ENCODE results near the gene NKX3-2.

DNA sequence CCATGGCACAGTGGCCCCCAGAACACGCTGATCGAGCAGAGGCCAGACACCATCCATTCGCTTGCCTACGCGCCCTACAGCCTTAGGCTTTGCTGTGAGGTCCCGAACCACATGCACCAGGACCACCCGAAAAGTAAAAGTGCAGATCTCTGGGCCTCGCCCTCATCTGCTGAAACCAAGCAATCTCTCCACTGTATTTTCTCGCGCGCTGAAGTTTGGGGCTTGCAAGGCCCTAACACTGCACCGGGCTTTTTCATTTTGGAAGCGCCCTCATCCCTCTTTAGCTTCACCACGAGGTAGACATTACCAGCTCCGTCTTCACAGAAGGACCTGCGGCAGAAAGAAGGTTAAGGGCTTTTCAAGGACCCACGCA lies 21.2 kb downstream of the NKX3-2 start:
- no peak for TF ChIP-seq POLR2A (IDR thresholded peaks at IDR 0.05)
- TF ChIP-seq, protein P1, sequence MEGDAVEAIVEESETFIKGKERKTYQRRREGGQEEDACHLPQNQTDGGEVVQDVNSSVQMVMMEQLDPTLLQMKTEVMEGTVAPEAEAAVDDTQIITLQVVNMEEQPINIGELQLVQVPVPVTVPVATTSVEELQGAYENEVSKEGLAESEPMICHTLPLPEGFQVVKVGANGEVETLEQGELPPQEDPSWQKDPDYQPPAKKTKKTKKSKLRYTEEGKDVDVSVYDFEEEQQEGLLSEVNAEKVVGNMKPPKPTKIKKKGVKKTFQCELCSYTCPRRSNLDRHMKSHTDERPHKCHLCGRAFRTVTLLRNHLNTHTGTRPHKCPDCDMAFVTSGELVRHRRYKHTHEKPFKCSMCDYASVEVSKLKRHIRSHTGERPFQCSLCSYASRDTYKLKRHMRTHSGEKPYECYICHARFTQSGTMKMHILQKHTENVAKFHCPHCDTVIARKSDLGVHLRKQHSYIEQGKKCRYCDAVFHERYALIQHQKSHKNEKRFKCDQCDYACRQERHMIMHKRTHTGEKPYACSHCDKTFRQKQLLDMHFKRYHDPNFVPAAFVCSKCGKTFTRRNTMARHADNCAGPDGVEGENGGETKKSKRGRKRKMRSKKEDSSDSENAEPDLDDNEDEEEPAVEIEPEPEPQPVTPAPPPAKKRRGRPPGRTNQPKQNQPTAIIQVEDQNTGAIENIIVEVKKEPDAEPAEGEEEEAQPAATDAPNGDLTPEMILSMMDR (IDR thresholded peaks at IDR 0.05) = no peak
